HepG2 (cell line): ENCODE results near the gene MRFAP1.
A peak's percentile ranks its signal among the peaks of the same experiment; 100 is the strongest.

Source experiments
- ATF6 ChIP-seq: sonication (generic); formaldehyde crosslinking; conservative IDR thresholded peaks from 2 replicates; pipeline ENCODE4 v1.4.0; 2020; ENCODE audit warnings: missing genetic modification reagents
- BCLAF1 ChIP-seq: fragments of 450-650 bp; IDR thresholded peaks from 2 replicates; pipeline ENCODE4 v1.6.1; 2017; ENCODE audit warnings: mild to moderate bottlenecking
- CTCF ChIP-seq: sonication (generic); formaldehyde crosslinking; IDR thresholded peaks from 2 replicates; pipeline ENCODE4 v1.5.0; 2020; ENCODE audit warnings: mild to moderate bottlenecking, missing genetic modification reagents, moderate library complexity
- FOXJ3 ChIP-seq: sonication (generic); formaldehyde crosslinking; IDR thresholded peaks from 2 replicates; pipeline ENCODE4 v1.4.0; 2020; ENCODE audit warnings: missing genetic modification reagents, mild to moderate bottlenecking, borderline replicate concordance
- GMEB1 ChIP-seq: sonication (generic); formaldehyde crosslinking; IDR thresholded peaks from 2 replicates; pipeline ENCODE4 v1.5.1; 2020; ENCODE audit warnings: missing genetic modification reagents, mild to moderate bottlenecking, borderline replicate concordance
- JUNB ChIP-seq: sonication (generic); formaldehyde crosslinking; IDR thresholded peaks from 2 replicates; pipeline ENCODE4 v1.8.0; 2022; ENCODE audit warnings: missing genetic modification reagents, mild to moderate bottlenecking, borderline replicate concordance
- JUND ChIP-seq: sonication (generic); formaldehyde crosslinking; IDR thresholded peaks from 2 replicates; pipeline ENCODE4 v1.8.0; 2022; ENCODE audit warnings: mild to moderate bottlenecking, missing genetic modification reagents
- KDM5A ChIP-seq: fragments of 200-600 bp; sonication (generic); IDR thresholded peaks from 2 replicates; pipeline ENCODE4 v1.7.0; 2018; ENCODE audit warnings: antibody characterized with exemption, mild to moderate bottlenecking, low read length, borderline replicate concordance
- NFATC3 ChIP-seq: sonication (generic); formaldehyde crosslinking; IDR thresholded peaks from 2 replicates; pipeline ENCODE4 v1.5.1; 2020; ENCODE audit warnings: mild to moderate bottlenecking, missing genetic modification reagents
- ZNF367 ChIP-seq: sonication (generic); formaldehyde crosslinking; IDR thresholded peaks from 2 replicates; pipeline ENCODE4 v1.4.0; 2020; ENCODE audit warnings: missing genetic modification reagents, borderline replicate concordance
- ZNF407 ChIP-seq: sonication (generic); formaldehyde crosslinking; IDR thresholded peaks from one replicate; pipeline ENCODE4 v1.5.1; 2020; ENCODE audit warnings: mild to moderate bottlenecking, missing genetic modification reagents; ENCODE audit errors: not compliant biosample characterization
- ZNF589 ChIP-seq: sonication (generic); formaldehyde crosslinking; conservative IDR thresholded peaks from 2 replicates; pipeline ENCODE4 v1.8.0; 2022; ENCODE audit warnings: mild to moderate bottlenecking, moderate library complexity, missing genetic modification reagents

GRCh38 chr4:6641164-6641970, 882 bp downstream of the MRFAP1 start:
- TF ChIP-seq BCLAF1, result no peak
- TF ChIP-seq ZNF589 (CRISPR knock-in tag), result no peak
- no peak for TF ChIP-seq JUND (CRISPR knock-in tag)
- no peak for TF ChIP-seq ATF6 (CRISPR knock-in tag)
- TF ChIP-seq KDM5A, result no peak
- TF ChIP-seq ZNF407 (CRISPR knock-in tag), result no peak
- no peak for TF ChIP-seq JUNB (CRISPR knock-in tag)
- peak; percentile 10; the same call in 1 of the 2 replicates for TF ChIP-seq CTCF (CRISPR knock-in tag)
- TF ChIP-seq ZNF367 (CRISPR knock-in tag), result no peak
- peak; percentile 27; the same call in 1 of the 2 replicates for TF ChIP-seq FOXJ3
- no peak for TF ChIP-seq GMEB1 (CRISPR knock-in tag)
- TF ChIP-seq NFATC3 (CRISPR knock-in tag), result no peak
